NCI-H2107 treated with DMSO at 0.1 percent for 48 hours (cell line): Measurements from ENCODE around the gene CSAG3.

Experiments used
- DNase-seq: peaks from one replicate; lab custom pipeline; 2025; ENCODE audit not compliant: unreplicated experiment; lab: John Stamatoyannopoulos, UW

Gene CSAG3

GRCh38 chrX:152806035-152806434 is 47.0 kb downstream of the CSAG3 start:
- no peak for DNase-seq
